Uterus (tissue), 4 donors: Measurements from ENCODE around the gene RFX2. TPM values are rescaled to one million over a fixed set of nuclear protein-coding genes. Genes with fewer than 3 reads are reported as not detected.

ENCODE experiments used
- DNase-seq, 2 donors: peaks; one replicate each; pipeline ENCODE4 v3.0.0-alpha.2; 2019 to 2020
- H3K27ac ChIP-seq, 2 donors: fragments of 200-600 bp; sonication (generic); 1 replicate in 1 of 2; 2 replicates in 1 of 2; pipeline ENCODE4 v1.5.1; 2016 to 2018
- H3K27me3 ChIP-seq, 2 donors: fragments of 200-600 bp; sonication (generic); one replicate each; pipeline ENCODE4 v1.5.1; 2018 to 2019; ENCODE audit warnings: control low read depth in 1 of 2
- H3K36me3 ChIP-seq, 2 donors: fragments of 200-600 bp; sonication (generic); one replicate each; pipeline ENCODE4 v1.5.1; 2019; ENCODE audit warnings: control low read depth in 1 of 2
- H3K4me1 ChIP-seq, 2 donors: fragments of 200-600 bp; sonication (generic); one replicate each; pipeline ENCODE4 v1.5.1; 2018 to 2019; ENCODE audit warnings: control low read depth in 1 of 2
- H3K4me3 ChIP-seq, 2 donors: fragments of 200-600 bp; sonication (generic); 1 replicate in 1 of 2; 2 replicates in 1 of 2; pipeline ENCODE4 v1.5.1; 2018 to 2019; ENCODE audit warnings: mild to moderate bottlenecking in 1 of 2
- H3K9me3 ChIP-seq, 2 donors: fragments of 200-600 bp; sonication (generic); one replicate each; pipeline ENCODE4 v1.5.1; 2019; ENCODE audit warnings: control low read depth in 1 of 2
- POLR2A ChIP-seq, 2 donors: fragments of 450-650 bp; IDR thresholded peaks; one replicate each; pipeline ENCODE4 v1.6.1; 2016; ENCODE audit warnings: antibody characterized with exemption in 2 of 2, mild to moderate bottlenecking in 1 of 2, moderate library complexity in 1 of 2
- intact Hi-C: fragments of 100-400 bp; cut with DNase I; formaldehyde crosslinking; loops from one replicate; pipeline ENCODE4 v1.15.1; 2023; ENCODE audit warnings: low total_unique reads
- total RNA-seq, 4 donors: library from RNA; depleted of rRNA in 3 of 4; stranded (reverse); fragments of >200 nt in 3 of 4; gene quantifications; one replicate each; pipeline versions ENCODE4 v1.1.0 to v1.2.4, GENCODE V29; 2014 to 2023
- TF ChIP-seq, protein P1 (sequence below), 4 experiments: fragments of 200-600 bp in 2 of 4; fragments of 450-650 bp in 2 of 4; sonication (generic) in 2 of 4; IDR thresholded peaks; one replicate each; pipeline ENCODE4 v1.5.1; 2016 to 2019; ENCODE audit warnings: antibody characterized with exemption in 4 of 4, mild to moderate bottlenecking in 2 of 4, moderate library complexity in 1 of 4
- donor health status: DM: yes; HTN: yes; CAD: no.

RFX2 gene
- total RNA-seq, 4 donors from 2014 or later: 10.5 to 77.9 (median 22.8) TPM

DNA sequence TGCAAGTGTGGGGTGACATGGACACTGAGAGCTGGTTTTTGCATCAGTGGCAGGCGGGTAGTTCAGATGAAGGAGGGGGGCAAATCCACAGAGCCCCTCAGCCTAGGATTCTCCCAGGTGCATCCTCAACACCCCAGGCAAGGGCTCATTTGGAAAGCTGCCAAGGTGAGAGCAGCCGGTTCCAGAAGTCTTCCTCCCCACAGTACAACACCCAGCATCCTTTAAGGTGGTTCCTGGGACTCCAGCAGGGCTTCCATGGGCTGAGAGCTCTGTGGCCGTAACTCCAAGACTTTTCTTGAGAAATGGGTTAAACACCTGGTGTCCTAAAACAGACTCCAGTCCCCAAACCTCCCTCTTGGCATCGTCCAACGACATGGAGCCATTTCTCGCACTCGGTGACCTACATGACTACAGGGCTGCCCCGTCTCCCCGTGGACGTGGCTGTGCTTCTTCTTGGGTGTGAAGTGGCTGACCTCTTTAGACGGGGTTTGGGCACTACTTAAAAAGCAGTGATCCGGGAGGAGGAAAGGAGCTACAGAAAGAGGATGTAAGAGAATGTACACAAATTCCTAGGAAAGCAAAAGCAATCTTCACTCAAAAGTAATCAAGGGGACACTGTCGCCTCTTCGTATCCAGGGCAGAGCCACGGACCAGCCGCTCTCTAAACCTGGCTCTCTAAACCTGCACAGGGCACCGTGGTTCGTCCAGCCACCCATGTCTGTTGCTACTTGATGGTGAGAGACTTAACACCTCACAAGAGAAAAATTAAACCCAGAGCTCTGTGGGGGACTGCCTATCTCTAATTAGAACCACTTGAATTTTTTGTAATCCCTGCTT lies 157.9 kb downstream of the RFX2 start:
- H3K27me3 ChIP-seq: no peaks in the 10 kb centered on the region
- DNase-seq: no peak
- intact Hi-C loops: no loop called here
- H3K4me1 ChIP-seq: peaks cover 14 to 28% of the 10 kb centered on the region in 2 donors
- TF ChIP-seq, protein P1, sequence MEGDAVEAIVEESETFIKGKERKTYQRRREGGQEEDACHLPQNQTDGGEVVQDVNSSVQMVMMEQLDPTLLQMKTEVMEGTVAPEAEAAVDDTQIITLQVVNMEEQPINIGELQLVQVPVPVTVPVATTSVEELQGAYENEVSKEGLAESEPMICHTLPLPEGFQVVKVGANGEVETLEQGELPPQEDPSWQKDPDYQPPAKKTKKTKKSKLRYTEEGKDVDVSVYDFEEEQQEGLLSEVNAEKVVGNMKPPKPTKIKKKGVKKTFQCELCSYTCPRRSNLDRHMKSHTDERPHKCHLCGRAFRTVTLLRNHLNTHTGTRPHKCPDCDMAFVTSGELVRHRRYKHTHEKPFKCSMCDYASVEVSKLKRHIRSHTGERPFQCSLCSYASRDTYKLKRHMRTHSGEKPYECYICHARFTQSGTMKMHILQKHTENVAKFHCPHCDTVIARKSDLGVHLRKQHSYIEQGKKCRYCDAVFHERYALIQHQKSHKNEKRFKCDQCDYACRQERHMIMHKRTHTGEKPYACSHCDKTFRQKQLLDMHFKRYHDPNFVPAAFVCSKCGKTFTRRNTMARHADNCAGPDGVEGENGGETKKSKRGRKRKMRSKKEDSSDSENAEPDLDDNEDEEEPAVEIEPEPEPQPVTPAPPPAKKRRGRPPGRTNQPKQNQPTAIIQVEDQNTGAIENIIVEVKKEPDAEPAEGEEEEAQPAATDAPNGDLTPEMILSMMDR (IDR thresholded peaks at IDR 0.05): no peak
- no peak for TF ChIP-seq POLR2A (IDR thresholded peaks at IDR 0.05)
- H3K4me3 ChIP-seq: no peak overlapping the region
- H3K36me3 ChIP-seq: no peaks in the 10 kb centered on the region
- H3K9me3 ChIP-seq: no peaks in the 10 kb centered on the region
- H3K27ac ChIP-seq: peak overlapping the region in 1 of 2 donors; percentile 15

DNA sequence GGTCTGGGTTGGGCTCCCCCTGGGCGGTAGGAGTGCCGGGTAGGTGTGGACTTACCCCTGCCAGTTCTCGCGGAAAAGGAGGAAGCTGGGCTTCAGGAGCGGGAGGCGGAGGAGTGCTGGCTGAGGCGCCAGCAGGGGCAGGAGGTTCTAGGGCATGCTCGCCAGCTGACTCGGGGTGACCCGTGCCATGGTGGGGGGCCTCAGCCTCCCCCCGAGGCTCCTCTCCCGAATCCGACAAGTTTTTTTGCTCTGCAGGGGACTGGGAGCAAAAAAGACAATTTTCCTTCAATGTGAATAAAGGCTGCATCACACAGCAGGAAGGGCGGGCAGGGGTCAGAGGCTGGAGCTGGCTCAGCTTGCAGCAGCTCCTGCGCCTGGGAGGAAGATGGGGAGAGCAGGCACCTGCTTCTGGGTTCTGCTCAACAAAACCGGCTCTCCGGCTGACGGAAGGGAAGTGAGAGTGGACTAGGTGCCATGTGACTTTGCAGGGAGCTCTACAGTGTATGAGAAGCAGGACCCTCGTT lies 158.9 kb downstream of the RFX2 start:
- no peaks in the 10 kb centered on the region for H3K27me3 ChIP-seq
- TF ChIP-seq, protein P1 (IDR thresholded peaks at IDR 0.05): no peak
- TF ChIP-seq POLR2A (IDR thresholded peaks at IDR 0.05): no peak
- H3K36me3 ChIP-seq: no peaks in the 10 kb centered on the region
- H3K27ac ChIP-seq: peak overlapping the region in 1 of 2 donors; percentile 5
- intact Hi-C loops: no loop called here
- DNase-seq: no peak
- no peak overlapping the region for H3K4me3 ChIP-seq
- H3K4me1 ChIP-seq: peaks cover 14 to 29% of the 10 kb centered on the region in 2 donors
- no peaks in the 10 kb centered on the region for H3K9me3 ChIP-seq

DNA sequence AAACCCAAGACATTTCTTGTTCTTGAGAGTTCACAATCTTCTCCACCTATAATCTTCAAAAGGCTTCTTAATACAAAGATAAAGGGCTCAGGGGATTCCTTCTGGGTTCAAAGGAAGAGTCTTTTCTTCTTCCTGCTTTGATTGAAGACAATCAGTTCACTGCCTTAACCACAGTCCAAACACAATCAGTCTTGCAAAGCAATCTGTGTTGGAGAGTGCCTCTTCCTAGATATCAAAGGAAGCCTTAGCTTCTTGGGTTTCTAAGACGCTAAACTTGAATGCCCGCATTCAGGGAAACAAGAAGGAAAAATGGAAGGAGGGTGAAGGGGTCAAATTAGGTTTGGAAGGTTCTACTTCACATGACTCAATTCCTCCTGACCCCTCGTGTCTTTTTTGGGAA lies 159.6 kb downstream of the RFX2 start:
- Histone ChIP-seq H3K27me3 (no peaks in the 10 kb centered on the region), H3K4me1 (peaks cover 10 to 29% of the 10 kb centered on the region in 2 donors), H3K4me3 (no peak overlapping the region), H3K27ac (peak overlapping the region in 1 of 2 donors; percentile 5), H3K9me3 (no peaks in the 10 kb centered on the region), H3K36me3 (no peaks in the 10 kb centered on the region)
- intact Hi-C loops: no loop called here
- TF ChIP-seq, protein P1 (IDR thresholded peaks at IDR 0.05): no peak
- TF ChIP-seq POLR2A (IDR thresholded peaks at IDR 0.05): no peak
- DNase-seq: no peak

DNA sequence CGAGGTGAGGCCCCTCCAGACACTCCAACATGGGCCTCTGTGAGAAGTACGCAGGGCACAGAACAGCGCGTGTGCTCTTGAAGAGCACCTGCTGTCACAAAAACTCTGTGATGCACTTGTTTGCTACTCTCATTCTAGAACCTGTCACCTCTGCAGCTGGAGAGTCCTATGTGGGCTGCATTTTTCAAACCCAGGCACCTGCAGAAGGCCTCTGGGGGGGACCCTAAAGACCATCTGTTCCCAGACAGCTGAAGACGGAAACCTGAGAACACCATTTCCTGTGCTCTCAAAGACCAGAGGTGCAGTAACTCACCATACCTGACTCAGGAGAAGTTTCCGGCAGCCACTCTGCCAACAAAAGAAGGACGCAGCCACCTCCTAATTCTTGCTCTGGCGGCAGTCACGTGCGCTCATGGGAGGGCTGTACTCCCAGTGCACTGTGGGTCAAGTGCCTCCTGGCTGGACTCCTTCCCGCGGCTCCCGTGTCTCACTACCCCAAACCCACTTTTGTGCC lies 160.5 kb downstream of the RFX2 start:
- no peaks in the 10 kb centered on the region for H3K27me3 ChIP-seq
- no peak overlapping the region for H3K4me3 ChIP-seq
- no peaks in the 10 kb centered on the region for H3K36me3 ChIP-seq
- no peaks in the 10 kb centered on the region for H3K9me3 ChIP-seq
- peaks cover 10 to 29% of the 10 kb centered on the region in 2 donors for H3K4me1 ChIP-seq
- TF ChIP-seq, protein P1 (IDR thresholded peaks at IDR 0.05): no peak
- no peak for DNase-seq
- intact Hi-C loops: no loop called here
- peak overlapping the region; percentile 50 to 78 for H3K27ac ChIP-seq
